ENCODE data around the gene LGR6.

The LGR6 gene

GRCh38 chr1:202153284-202153683 lies 40.3 kb upstream of the LGR6 start:
- DNase-seq (ENCODE audit: low spot score in 2 of 2) (no peak), ATAC-seq (replicated peaks; ENCODE audit: extremely low read depth, poor library complexity, severe bottlenecking) (no peak)
- Mint-ChIP-seq H3K4me1 (peaks cover 50% of the 10 kb centered on the region), H3K4me3 (no peak overlapping the region), H3K9me3 (no peaks in the 10 kb centered on the region), H3K27me3 (no peaks in the 10 kb centered on the region), H3K36me3 (ENCODE audit: insufficient read depth) (peaks cover 61% of the 10 kb centered on the region), H3K27ac (ENCODE audit: low read depth) (peak overlapping the region; percentile 66)

GRCh38 chr1:202154148-202154765 lies 39.3 kb upstream of the LGR6 start:
- DNase-seq (ENCODE audit: low spot score in 2 of 2) = no peak
- no peaks in the 10 kb centered on the region for H3K9me3 Mint-ChIP-seq
- peaks cover 60% of the 10 kb centered on the region for H3K4me1 Mint-ChIP-seq
- peak overlapping the region; percentile 82 for H3K27ac Mint-ChIP-seq (ENCODE audit: low read depth)
- H3K36me3 Mint-ChIP-seq (ENCODE audit: insufficient read depth) = peaks cover 61% of the 10 kb centered on the region
- H3K4me3 Mint-ChIP-seq = peak overlapping the region; percentile 49
- ATAC-seq (replicated peaks; ENCODE audit: extremely low read depth, poor library complexity, severe bottlenecking) = no peak
- H3K27me3 Mint-ChIP-seq = no peaks in the 10 kb centered on the region

- Mint-ChIP-seq H3K27ac (ENCODE audit: low read depth) (peak overlapping the region; percentile 82), H3K27me3 (no peaks in the 10 kb centered on the region), H3K4me1 (peaks cover 67% of the 10 kb centered on the region), H3K4me3 (peak overlapping the region; percentile 49), H3K9me3 (no peaks in the 10 kb centered on the region), H3K36me3 (ENCODE audit: insufficient read depth) (peaks cover 62% of the 10 kb centered on the region)
- DNase-seq (ENCODE audit: low spot score in 2 of 2) (peak in 1 of 2 donors; percentile 51), ATAC-seq (replicated peaks; ENCODE audit: extremely low read depth, poor library complexity, severe bottlenecking) (peak; percentile 64)
These were observed 38.7 kb upstream of the LGR6 start for GRCh38 chr1:202154766-202155477.

- ATAC-seq (replicated peaks; ENCODE audit: extremely low read depth, poor library complexity, severe bottlenecking) (no peak), DNase-seq (ENCODE audit: low spot score in 2 of 2) (no peak)
- H3K27ac Mint-ChIP-seq (ENCODE audit: low read depth) = no peak overlapping the region
- H3K4me3 Mint-ChIP-seq = no peak overlapping the region
- no peaks in the 10 kb centered on the region for H3K9me3 Mint-ChIP-seq
- H3K4me1 Mint-ChIP-seq = peaks cover 73% of the 10 kb centered on the region
- H3K27me3 Mint-ChIP-seq = no peaks in the 10 kb centered on the region
- H3K36me3 Mint-ChIP-seq (ENCODE audit: insufficient read depth) = peaks cover 63% of the 10 kb centered on the region
These were observed 38.0 kb upstream of the LGR6 start for GRCh38 chr1:202155478-202156021.

- Mint-ChIP-seq H3K36me3 (ENCODE audit: insufficient read depth) (peaks cover 54% of the 10 kb centered on the region), H3K27me3 (no peaks in the 10 kb centered on the region), H3K4me3 (peak overlapping the region; percentile 18), H3K4me1 (peaks cover 74% of the 10 kb centered on the region), H3K9me3 (no peaks in the 10 kb centered on the region), H3K27ac (ENCODE audit: low read depth) (no peak overlapping the region)
- DNase-seq (ENCODE audit: low spot score in 2 of 2) = no peak
- no peak for ATAC-seq (replicated peaks; ENCODE audit: extremely low read depth, poor library complexity, severe bottlenecking)
These were observed 37.0 kb upstream of the LGR6 start for GRCh38 chr1:202156590-202156989.

GRCh38 chr1:202157945-202158344 lies 35.7 kb upstream of the LGR6 start:
- Mint-ChIP-seq H3K27ac (ENCODE audit: low read depth) (peak overlapping the region; percentile 100), H3K27me3 (no peaks in the 10 kb centered on the region), H3K4me3 (peak overlapping the region; percentile 92), H3K36me3 (ENCODE audit: insufficient read depth) (peaks cover 46% of the 10 kb centered on the region), H3K9me3 (no peaks in the 10 kb centered on the region), H3K4me1 (peaks cover 88% of the 10 kb centered on the region)
- ATAC-seq (replicated peaks; ENCODE audit: extremely low read depth, poor library complexity, severe bottlenecking) = no peak
- DNase-seq (ENCODE audit: low spot score in 2 of 2) = no peak

- no peak for ATAC-seq (replicated peaks; ENCODE audit: extremely low read depth, poor library complexity, severe bottlenecking)
- H3K27me3 Mint-ChIP-seq = no peaks in the 10 kb centered on the region
- no peak for DNase-seq (ENCODE audit: low spot score in 2 of 2)
- peak overlapping the region; percentile 92 for H3K4me3 Mint-ChIP-seq
- peak overlapping the region; percentile 100 for H3K27ac Mint-ChIP-seq (ENCODE audit: low read depth)
- no peaks in the 10 kb centered on the region for H3K9me3 Mint-ChIP-seq
- H3K4me1 Mint-ChIP-seq = peaks cover 92% of the 10 kb centered on the region
- peaks cover 39% of the 10 kb centered on the region for H3K36me3 Mint-ChIP-seq (ENCODE audit: insufficient read depth)
These were observed 34.6 kb upstream of the LGR6 start for GRCh38 chr1:202158810-202159533.

GRCh38 chr1:202159534-202160371 lies 33.8 kb upstream of the LGR6 start:
- Mint-ChIP-seq H3K36me3 (ENCODE audit: insufficient read depth) (peaks cover 37% of the 10 kb centered on the region), H3K27me3 (no peaks in the 10 kb centered on the region), H3K4me3 (peak overlapping the region; percentile 92), H3K27ac (ENCODE audit: low read depth) (peak overlapping the region; percentile 100), H3K4me1 (peaks cover 96% of the 10 kb centered on the region), H3K9me3 (no peaks in the 10 kb centered on the region)
- DNase-seq (ENCODE audit: low spot score in 2 of 2) (peak in 1 of 2 donors; percentile 41), ATAC-seq (replicated peaks; ENCODE audit: extremely low read depth, poor library complexity, severe bottlenecking) (peak; percentile 24)

- Mint-ChIP-seq H3K9me3 (no peaks in the 10 kb centered on the region), H3K4me3 (peak within 1 kb of the TSS; percentile 92), H3K36me3 (ENCODE audit: insufficient read depth) (peaks cover 32% of the 10 kb centered on the region), H3K27me3 (no peaks in the 10 kb centered on the region), H3K27ac (ENCODE audit: low read depth) (peak within 1 kb of the TSS; percentile 100), H3K4me1 (peaks cover 93% of the 10 kb centered on the region)
- ATAC-seq (replicated peaks; ENCODE audit: extremely low read depth, poor library complexity, severe bottlenecking) = peak; percentile 71
- peak; percentile 60 to 73 for DNase-seq (ENCODE audit: low spot score in 2 of 2)
These were observed 33.1 kb upstream of the LGR6 start, which contains the start of gene PTPN7 for GRCh38 chr1:202160377-202160940. TSS of gene PTPN7 (minus strand) at chr1:202160602. CDS start at chr1:202159402, 1,200 bp downstream.

GRCh38 chr1:202161151-202162046 lies 32.2 kb upstream of the LGR6 start:
- Mint-ChIP-seq H3K36me3 (ENCODE audit: insufficient read depth) (peaks cover 30% of the 10 kb centered on the region), H3K27me3 (no peaks in the 10 kb centered on the region), H3K4me3 (peak overlapping the region; percentile 92), H3K4me1 (peaks cover 85% of the 10 kb centered on the region), H3K27ac (ENCODE audit: low read depth) (peak overlapping the region; percentile 100), H3K9me3 (no peaks in the 10 kb centered on the region)
- DNase-seq (ENCODE audit: low spot score in 2 of 2) (no peak), ATAC-seq (replicated peaks; ENCODE audit: extremely low read depth, poor library complexity, severe bottlenecking) (no peak)

GRCh38 chr1:202162047-202162417 lies 31.6 kb upstream of the LGR6 start:
- H3K27me3 Mint-ChIP-seq = no peaks in the 10 kb centered on the region
- no peaks in the 10 kb centered on the region for H3K9me3 Mint-ChIP-seq
- DNase-seq (ENCODE audit: low spot score in 2 of 2) = no peak
- H3K27ac Mint-ChIP-seq (ENCODE audit: low read depth) = peak overlapping the region; percentile 100
- no peak for ATAC-seq (replicated peaks; ENCODE audit: extremely low read depth, poor library complexity, severe bottlenecking)
- peaks cover 78% of the 10 kb centered on the region for H3K4me1 Mint-ChIP-seq
- peaks cover 29% of the 10 kb centered on the region for H3K36me3 Mint-ChIP-seq (ENCODE audit: insufficient read depth)
- H3K4me3 Mint-ChIP-seq = peak overlapping the region; percentile 92

Data from central memory CD8-positive, alpha-beta T cell (primary cell).